Measurements from ENCODE around the gene FHIT. TPM values are rescaled to one million over a fixed set of nuclear protein-coding genes. Genes with fewer than 3 reads are reported as not detected.

FHIT gene
- total RNA-seq, 4 donors from 2014 or later = 8.8 to 35.6 (median 12.6) TPM

DNA sequence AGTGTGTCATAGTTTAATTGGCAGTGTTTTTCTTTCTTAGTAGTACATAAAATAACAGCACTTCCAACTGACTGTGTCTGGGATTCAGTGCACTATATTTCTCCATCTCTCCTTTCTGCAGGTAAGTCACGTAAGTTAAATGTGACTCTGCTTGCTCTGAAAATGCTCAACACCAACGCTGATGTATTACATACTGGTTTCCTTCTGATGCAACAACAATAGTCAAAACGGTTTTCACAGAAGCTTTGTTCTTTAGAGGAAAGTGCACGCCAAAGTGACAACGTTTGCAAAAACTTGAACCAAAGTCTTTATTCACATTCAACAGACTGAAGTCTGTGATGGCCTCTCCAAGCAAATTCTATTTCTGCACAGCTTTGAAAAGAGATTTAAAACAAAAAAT lies 1494.3 kb downstream of the FHIT start:
- 82% methylated on average over 5 of the region's 5 CpGs for WGBS
- Histone ChIP-seq H3K36me3 (no peaks in the 10 kb centered on the region), H3K27ac (no peak overlapping the region), H3K4me1 (no peaks in the 10 kb centered on the region), H3K9me3 (no peaks in the 10 kb centered on the region), H3K27me3 (no peaks in the 10 kb centered on the region), H3K4me3 (no peak overlapping the region)
- no peak for TF ChIP-seq POLR2AphosphoS5 (IDR thresholded peaks at IDR 0.05)
- no peak for DNase-seq (ENCODE audit: low spot score in 2 of 2)

DNA sequence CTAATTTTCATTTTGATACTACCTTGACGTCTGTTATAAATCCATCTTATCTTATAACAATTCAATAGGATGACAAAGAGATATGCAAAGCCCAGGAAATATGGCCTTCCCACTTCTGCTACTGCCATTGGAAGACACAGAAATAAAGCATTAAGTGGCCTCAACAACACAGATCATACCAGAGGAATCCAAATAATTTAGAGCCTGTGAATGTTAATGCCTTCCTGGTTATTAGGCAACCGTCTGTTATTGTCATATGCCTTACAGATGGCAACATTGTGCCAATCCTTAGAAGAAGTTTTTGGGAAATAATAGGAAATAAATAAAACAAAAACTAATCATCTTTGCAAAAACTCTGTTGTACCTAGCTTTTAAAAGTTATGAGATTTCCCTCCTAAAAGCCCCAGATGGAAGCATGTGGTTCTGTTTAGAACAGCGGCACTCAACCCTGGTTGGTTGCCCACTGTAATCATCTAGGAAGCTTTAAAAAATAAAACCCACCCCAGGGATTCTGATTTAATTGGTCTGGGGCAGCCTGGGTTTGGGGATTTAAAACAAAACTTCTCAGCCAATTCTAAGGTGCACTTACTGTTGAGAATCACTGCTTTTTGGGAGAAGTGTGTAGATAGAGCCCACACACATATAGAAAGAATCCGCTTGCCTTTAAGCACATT lies 1496.7 kb downstream of the FHIT start:
- no peak for TF ChIP-seq POLR2A (IDR thresholded peaks at IDR 0.05)
- no peak overlapping the region for H3K4me3 ChIP-seq
- no peaks in the 10 kb centered on the region for H3K4me1 ChIP-seq
- H3K36me3 ChIP-seq = no peaks in the 10 kb centered on the region
- WGBS = 75% methylated on average over 4 of the region's 4 CpGs
- DNase-seq (ENCODE audit: low spot score in 2 of 2) = no peak
- H3K9me3 ChIP-seq = no peaks in the 10 kb centered on the region
- no peaks in the 10 kb centered on the region for H3K27me3 ChIP-seq
- no peak overlapping the region for H3K27ac ChIP-seq

DNA sequence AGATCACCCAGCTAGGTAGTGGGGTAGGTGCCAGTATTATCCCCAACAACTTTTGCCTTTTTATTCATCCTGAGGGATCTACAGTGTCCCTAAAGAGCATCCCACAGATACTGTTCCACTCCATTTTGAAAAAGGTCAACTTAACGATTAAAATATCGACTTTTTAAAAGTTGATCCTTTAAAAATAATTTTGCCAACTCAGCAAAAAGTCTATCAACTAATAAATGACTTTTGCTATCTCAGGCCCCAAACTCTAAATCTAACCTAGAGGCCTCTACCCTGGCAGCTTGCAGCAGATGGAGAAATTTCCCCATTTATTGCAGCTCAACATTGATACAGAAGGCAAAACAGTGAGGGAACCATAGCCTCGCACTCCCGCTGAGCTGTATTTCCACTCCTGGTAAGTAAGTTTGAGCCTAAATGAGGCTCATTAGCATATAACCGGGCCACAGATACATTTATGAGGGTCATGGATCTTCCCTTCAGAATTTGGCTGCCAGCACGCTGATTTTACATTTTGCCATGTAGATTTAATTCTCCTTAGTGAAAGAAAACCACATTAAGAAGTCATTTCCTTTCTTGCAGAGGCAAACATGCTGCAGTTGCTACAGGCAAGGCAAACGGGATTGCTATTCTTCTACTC lies 1497.3 kb downstream of the FHIT start:
- DNase-seq (ENCODE audit: low spot score in 2 of 2) = no peak
- WGBS = 82% methylated on average over 7 of the region's 7 CpGs
- Histone ChIP-seq H3K4me3 (no peak overlapping the region), H3K27me3 (no peaks in the 10 kb centered on the region), H3K36me3 (no peaks in the 10 kb centered on the region), H3K4me1 (no peaks in the 10 kb centered on the region), H3K9me3 (no peaks in the 10 kb centered on the region), H3K27ac (no peak overlapping the region)
- TF ChIP-seq POLR2A (IDR thresholded peaks at IDR 0.05) (no peak), EP300 (IDR thresholded peaks at IDR 0.05) (no peak), POLR2AphosphoS5 (IDR thresholded peaks at IDR 0.05) (no peak)
- TF ChIP-seq, protein P1, sequence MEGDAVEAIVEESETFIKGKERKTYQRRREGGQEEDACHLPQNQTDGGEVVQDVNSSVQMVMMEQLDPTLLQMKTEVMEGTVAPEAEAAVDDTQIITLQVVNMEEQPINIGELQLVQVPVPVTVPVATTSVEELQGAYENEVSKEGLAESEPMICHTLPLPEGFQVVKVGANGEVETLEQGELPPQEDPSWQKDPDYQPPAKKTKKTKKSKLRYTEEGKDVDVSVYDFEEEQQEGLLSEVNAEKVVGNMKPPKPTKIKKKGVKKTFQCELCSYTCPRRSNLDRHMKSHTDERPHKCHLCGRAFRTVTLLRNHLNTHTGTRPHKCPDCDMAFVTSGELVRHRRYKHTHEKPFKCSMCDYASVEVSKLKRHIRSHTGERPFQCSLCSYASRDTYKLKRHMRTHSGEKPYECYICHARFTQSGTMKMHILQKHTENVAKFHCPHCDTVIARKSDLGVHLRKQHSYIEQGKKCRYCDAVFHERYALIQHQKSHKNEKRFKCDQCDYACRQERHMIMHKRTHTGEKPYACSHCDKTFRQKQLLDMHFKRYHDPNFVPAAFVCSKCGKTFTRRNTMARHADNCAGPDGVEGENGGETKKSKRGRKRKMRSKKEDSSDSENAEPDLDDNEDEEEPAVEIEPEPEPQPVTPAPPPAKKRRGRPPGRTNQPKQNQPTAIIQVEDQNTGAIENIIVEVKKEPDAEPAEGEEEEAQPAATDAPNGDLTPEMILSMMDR (IDR thresholded peaks at IDR 0.05) = no peak

DNA sequence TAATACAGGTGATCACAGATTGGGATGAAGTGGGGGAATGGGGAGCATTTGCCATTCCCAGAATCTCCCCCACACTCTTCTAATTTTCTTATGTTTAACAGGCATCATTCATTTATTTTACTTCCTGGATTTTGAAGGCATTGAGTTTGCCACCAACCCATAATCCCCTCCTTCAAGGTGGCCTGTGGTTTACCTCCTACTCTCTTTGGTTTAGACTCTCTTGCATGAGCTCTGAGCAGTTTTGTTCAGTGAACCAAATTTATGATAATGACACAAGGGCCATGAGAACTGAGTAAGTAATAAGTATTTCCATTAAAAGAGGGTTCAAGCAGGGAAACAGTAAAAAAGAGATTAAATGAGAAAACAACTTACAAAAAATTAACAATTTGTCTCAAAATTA lies 1498.3 kb downstream of the FHIT start:
- H3K27ac ChIP-seq = no peak overlapping the region
- no peaks in the 10 kb centered on the region for H3K27me3 ChIP-seq
- H3K36me3 ChIP-seq = no peaks in the 10 kb centered on the region
- no peak for TF ChIP-seq EP300 (IDR thresholded peaks at IDR 0.05)
- no peak for TF ChIP-seq POLR2AphosphoS5 (IDR thresholded peaks at IDR 0.05)
- TF ChIP-seq, protein P1 (IDR thresholded peaks at IDR 0.05) = no peak
- no peak for TF ChIP-seq POLR2A (IDR thresholded peaks at IDR 0.05)
- no peak for DNase-seq (ENCODE audit: low spot score in 2 of 2)
- no peaks in the 10 kb centered on the region for H3K9me3 ChIP-seq
- no peak overlapping the region for H3K4me3 ChIP-seq
- no peaks in the 10 kb centered on the region for H3K4me1 ChIP-seq

DNA sequence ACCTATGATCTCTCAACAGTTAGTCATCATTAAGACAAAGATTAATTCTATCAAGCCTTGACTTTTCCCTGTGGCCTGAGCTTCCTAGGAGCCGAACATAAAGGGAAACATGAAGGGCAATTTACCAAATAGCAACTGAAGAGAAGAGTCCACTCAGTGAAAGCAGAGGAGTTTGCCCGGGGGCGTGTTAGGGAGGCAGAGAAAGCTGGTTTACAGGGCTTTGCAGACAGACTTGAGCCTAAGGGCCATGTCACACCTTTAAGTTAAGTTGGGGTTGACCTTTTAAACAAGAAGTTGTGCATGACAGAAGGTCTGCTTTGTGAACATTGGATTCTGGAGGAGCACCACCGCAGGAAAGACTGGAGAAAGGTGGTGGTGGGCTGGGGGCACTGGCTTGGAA lies 1499.6 kb downstream of the FHIT start:
- H3K27ac ChIP-seq = no peak overlapping the region
- H3K36me3 ChIP-seq = no peaks in the 10 kb centered on the region
- DNase-seq (ENCODE audit: low spot score in 2 of 2) = no peak
- 91% methylated on average over 4 of the region's 4 CpGs for WGBS
- no peaks in the 10 kb centered on the region for H3K9me3 ChIP-seq
- no peaks in the 10 kb centered on the region for H3K4me1 ChIP-seq
- H3K27me3 ChIP-seq = no peaks in the 10 kb centered on the region
- no peak overlapping the region for H3K4me3 ChIP-seq
- TF ChIP-seq, protein P1 (IDR thresholded peaks at IDR 0.05) = no peak
- no peak for TF ChIP-seq POLR2A (IDR thresholded peaks at IDR 0.05)
- TF ChIP-seq EP300 (IDR thresholded peaks at IDR 0.05) = no peak
- TF ChIP-seq POLR2AphosphoS5 (IDR thresholded peaks at IDR 0.05) = no peak

DNA sequence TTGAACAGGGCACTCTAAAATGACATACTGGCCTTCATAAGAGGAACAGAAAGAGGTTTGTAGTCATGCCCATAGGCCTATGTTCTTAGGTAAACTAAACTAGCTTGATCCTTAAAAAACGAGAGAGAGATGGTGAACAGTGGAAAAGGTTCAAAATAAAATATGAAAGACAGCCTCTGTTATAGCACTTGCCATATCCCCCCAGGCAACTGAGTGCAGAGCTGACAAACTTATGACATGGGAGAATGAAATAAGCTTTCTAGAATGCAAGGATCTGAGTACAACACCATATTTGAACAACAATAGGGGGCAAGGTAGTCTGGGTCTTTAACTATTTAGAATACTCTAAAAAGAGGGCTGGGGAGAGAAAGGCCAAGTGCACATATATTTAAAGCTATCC lies 1500.9 kb downstream of the FHIT start:
- 30% methylated on average over 1 of the region's 1 CpG for WGBS
- H3K9me3 ChIP-seq = no peaks in the 10 kb centered on the region

More for the DNA sequence above, 1500.9 kb downstream of the FHIT start:
- TF ChIP-seq POLR2AphosphoS5 (IDR thresholded peaks at IDR 0.05) (no peak), POLR2A (IDR thresholded peaks at IDR 0.05) (no peak), EP300 (IDR thresholded peaks at IDR 0.05) (no peak)
- TF ChIP-seq, protein P1 (IDR thresholded peaks at IDR 0.05) = no peak
- H3K4me1 ChIP-seq = no peaks in the 10 kb centered on the region
- no peak overlapping the region for H3K4me3 ChIP-seq
- no peaks in the 10 kb centered on the region for H3K27me3 ChIP-seq
- DNase-seq (ENCODE audit: low spot score in 2 of 2) = no peak
- H3K36me3 ChIP-seq = no peaks in the 10 kb centered on the region
- no peak overlapping the region for H3K27ac ChIP-seq

Measured in suprapubic skin (tissue), 4 donors.